Naive thymus-derived CD4-positive, alpha-beta T cell (primary cell): ENCODE data around the gene MYBPC2. TPM values are rescaled to one million over a fixed set of nuclear protein-coding genes. Genes with fewer than 3 reads are reported as not detected.

Experiments
- ATAC-seq: fragments of 150-1000 bp; cut with Tn5 transposase; 2 replicates; pipeline ENCODE4 v1.10.0; 2021; ENCODE audit warnings: mild to moderate bottlenecking, moderate library complexity
- CTCF ChIA-PET: fragments of 350-600 bp; sonication (Branson Sonifier 250); formaldehyde crosslinking; loops from one replicate; lab custom pipeline; 2021; ENCODE audit warnings: antibody characterized with exemption; lab: Charles Lee
- POLR2A ChIA-PET: fragments of 350-600 bp; sonication (Branson Sonifier 250); formaldehyde crosslinking; loops from one replicate; lab custom pipeline; 2021; ENCODE audit warnings: antibody characterized with exemption, inconsistent platforms; lab: Charles Lee
- DNase-seq, 9 donors: peaks; one replicate each; pipeline versions ENCODE4 v3.0.0 to v3.0.0-alpha.2; 2020 to 2022; ENCODE audit warnings: mixed read lengths in 1 of 9
- H3K27ac ChIP-seq: one replicate; pipeline ENCODE4 v1.7.0; 2013; ENCODE audit warnings: mild to moderate bottlenecking, low read depth, low read length, moderate library complexity
- H3K27me3 ChIP-seq, 2 donors: one replicate each; pipeline ENCODE4 v1.7.0; 2013; ENCODE audit warnings: low read length in 2 of 2, mild to moderate bottlenecking in 2 of 2, moderate library complexity in 2 of 2; ENCODE audit not compliant: control insufficient read depth in 2 of 2, insufficient read depth in 2 of 2
- H3K36me3 ChIP-seq, 3 experiments: 1 replicate in 2 of 3; 2 replicates in 1 of 3; pipeline ENCODE4 v1.7.0; 2013; ENCODE audit warnings: low read length in 3 of 3, mild to moderate bottlenecking in 3 of 3, moderate library complexity in 1 of 3; ENCODE audit not compliant: insufficient read depth in 3 of 3, control insufficient read depth in 2 of 3
- H3K4me1 ChIP-seq, 2 donors: one replicate each; pipeline ENCODE4 v1.7.0; 2013; ENCODE audit warnings: low read length in 2 of 2, mild to moderate bottlenecking in 2 of 2, moderate library complexity in 1 of 2; ENCODE audit not compliant: control insufficient read depth in 2 of 2, insufficient read depth in 2 of 2
- H3K4me3 ChIP-seq: 2 replicates; pipeline ENCODE4 v1.7.0; 2013; ENCODE audit warnings: mild to moderate bottlenecking, low read length
- H3K9me3 ChIP-seq, 3 experiments: 1 replicate in 2 of 3; 2 replicates in 1 of 3; pipeline ENCODE4 v1.7.0; 2013; ENCODE audit warnings: low read length in 3 of 3; ENCODE audit not compliant: control insufficient read depth in 2 of 3
- H3K27ac Mint-ChIP-seq, 9 donors: one replicate each; pipeline ENCODE4 v1.8.0; 2020 to 2022; ENCODE audit warnings: mixed read lengths in 9 of 9, mild to moderate bottlenecking in 8 of 9, moderate library complexity in 5 of 9, inconsistent platforms in 2 of 9
- H3K27me3 Mint-ChIP-seq, 5 donors: one replicate each; pipeline ENCODE4 v1.8.0; 2021 to 2022; ENCODE audit warnings: mixed read lengths in 5 of 5, mild to moderate bottlenecking in 1 of 5
- H3K36me3 Mint-ChIP-seq, 5 donors: one replicate each; pipeline ENCODE4 v1.8.0; 2020 to 2022; ENCODE audit warnings: mixed read lengths in 5 of 5, mild to moderate bottlenecking in 3 of 5, inconsistent platforms in 1 of 5
- H3K4me1 Mint-ChIP-seq, 7 donors: one replicate each; pipeline ENCODE4 v1.8.0; 2020 to 2022; ENCODE audit warnings: mixed read lengths in 7 of 7, mild to moderate bottlenecking in 3 of 7, inconsistent platforms in 1 of 7
- H3K4me3 Mint-ChIP-seq, 10 donors: one replicate each; pipeline ENCODE4 v1.8.0; 2020 to 2022; ENCODE audit warnings: mild to moderate bottlenecking in 10 of 10, mixed read lengths in 10 of 10, moderate library complexity in 6 of 10, inconsistent platforms in 2 of 10
- H3K9me3 Mint-ChIP-seq, 11 donors: one replicate each; pipeline ENCODE4 v1.8.0; 2020 to 2022; ENCODE audit warnings: mixed read lengths in 11 of 11, mild to moderate bottlenecking in 4 of 11, inconsistent platforms in 1 of 11, moderate library complexity in 1 of 11
- intact Hi-C, 2 donors: fragments of 100-400 bp; cut with micrococcal nuclease; formaldehyde crosslinking; loops; one replicate each; pipeline ENCODE4 v1.15.1; 2023
- polyA plus RNA-seq, 2 donors: library from polyadenylated mRNA; unstranded; fragments of 300-500 nt; fragmentation: Illumina TruSeq; gene quantifications; one replicate each; pipeline ENCODE4 v1.2.3, GENCODE V29; 2021
- total RNA-seq, 6 experiments: library from RNA in 5 of 6; stranded (reverse) in 5 of 6; gene quantifications; 1 replicate in 5 of 6; 2 replicates in 1 of 6; pipeline ENCODE4 v1.2.3 and lab custom pipeline; 2021 to 2026

Gene MYBPC2
- total and polyA plus RNA-seq, 7 experiments from 2014 or later = 0.39 to 0.92 TPM; not detected in 5

GRCh38 chr19:50490991-50491472 lies 58.3 kb downstream of the MYBPC2 start:
- peak overlapping the region in 4 of 10 donors; percentile 23 to 87 (median 50) for H3K4me3 Mint-ChIP-seq
- peaks cover 0 to 16% (median 8%) of the 10 kb centered on the region in 5 donors for H3K36me3 Mint-ChIP-seq
- ChIA-PET POLR2A (no interaction called here), CTCF (no interaction called here)
- peaks cover 0 to 1% (median 0%) of the 10 kb centered on the region in 11 donors for H3K9me3 Mint-ChIP-seq
- Histone ChIP-seq H3K4me1 (peaks cover 0 to 13% of the 10 kb centered on the region in 2 donors), H3K27me3 (no peaks in the 10 kb centered on the region), H3K4me3 (no peak overlapping the region), H3K9me3 (no peaks in the 10 kb centered on the region), H3K36me3 (no peaks in the 10 kb centered on the region), H3K27ac (no peak overlapping the region)
- intact Hi-C loops = no loop called here
- peaks cover 0 to 8% (median 0%) of the 10 kb centered on the region in 5 donors for H3K27me3 Mint-ChIP-seq
- H3K4me1 Mint-ChIP-seq = peaks cover 12 to 41% (median 33%) of the 10 kb centered on the region in 7 donors
- DNase-seq = no peak
- peak overlapping the region in 4 of 9 donors; percentile 20 to 84 (median 37) for H3K27ac Mint-ChIP-seq
- no peak for ATAC-seq

- DNase-seq = peak in 2 of 9 donors; percentile 30 to 40
- Mint-ChIP-seq H3K27ac (peak overlapping the region in 6 of 9 donors; percentile 16 to 84 (median 61)), H3K27me3 (peaks cover 0 to 8% (median 0%) of the 10 kb centered on the region in 5 donors)
Observed at GRCh38 chr19:50492303-50493052, 59.8 kb downstream of the MYBPC2 start.

GRCh38 chr19:50493171-50493570 lies 60.5 kb downstream of the MYBPC2 start:
- H3K36me3 ChIP-seq = no peaks in the 10 kb centered on the region
- POLR2A ChIA-PET = no interaction called here
- CTCF ChIA-PET = no interaction called here
- H3K36me3 Mint-ChIP-seq = peaks cover 0 to 16% (median 2%) of the 10 kb centered on the region in 5 donors
- H3K4me1 Mint-ChIP-seq = peaks cover 12 to 33% (median 31%) of the 10 kb centered on the region in 7 donors
- peaks cover 0 to 8% (median 0%) of the 10 kb centered on the region in 5 donors for H3K27me3 Mint-ChIP-seq
- no peak overlapping the region for H3K4me3 ChIP-seq
- no peaks in the 10 kb centered on the region for H3K9me3 ChIP-seq
- intact Hi-C loops = no loop called here
- peaks cover 0 to 1% (median 0%) of the 10 kb centered on the region in 11 donors for H3K9me3 Mint-ChIP-seq
- no peak for ATAC-seq
- no peak overlapping the region for H3K27ac ChIP-seq
- no peak overlapping the region for H3K27ac Mint-ChIP-seq
- peaks cover 0 to 13% of the 10 kb centered on the region in 2 donors for H3K4me1 ChIP-seq
- H3K4me3 Mint-ChIP-seq = no peak overlapping the region
- no peak for DNase-seq
- H3K27me3 ChIP-seq = no peaks in the 10 kb centered on the region

More at GRCh38 chr19:50492303-50493052, 59.8 kb downstream of the MYBPC2 start:
- no peaks in the 10 kb centered on the region for H3K9me3 ChIP-seq
- peak; percentile 89 for ATAC-seq
- POLR2A ChIA-PET = no interaction called here
- H3K36me3 ChIP-seq = no peaks in the 10 kb centered on the region
- H3K27ac ChIP-seq = no peak overlapping the region
- no peaks in the 10 kb centered on the region for H3K27me3 ChIP-seq
- CTCF ChIA-PET = no interaction called here
- no peak overlapping the region for H3K4me3 ChIP-seq
- Mint-ChIP-seq H3K4me3 (peak overlapping the region; percentile 27 to 87 (median 58)), H3K4me1 (peaks cover 12 to 36% (median 33%) of the 10 kb centered on the region in 7 donors), H3K9me3 (peaks cover 0 to 1% (median 0%) of the 10 kb centered on the region in 11 donors), H3K36me3 (peaks cover 0 to 16% (median 4%) of the 10 kb centered on the region in 5 donors)
- H3K4me1 ChIP-seq = peaks cover 0 to 13% of the 10 kb centered on the region in 2 donors
- intact Hi-C loops = loop anchor here in 1 of 2 donors (1.0 kb wide), 1 partner anchor 31 kb away; no protein-coding TSS in a partner anchor

- ChIA-PET CTCF (interaction anchor here (0.8 kb wide), 1 partner anchor 125 kb away, joined by 3 read pairs; no protein-coding TSS in a partner anchor), POLR2A (no interaction called here)
- no peaks in the 10 kb centered on the region for H3K27me3 ChIP-seq
- intact Hi-C loops = no loop called here
- no peak overlapping the region for H3K4me3 Mint-ChIP-seq
- peaks cover 0 to 13% of the 10 kb centered on the region in 2 donors for H3K4me1 ChIP-seq
- H3K9me3 Mint-ChIP-seq = peaks cover 0 to 1% (median 0%) of the 10 kb centered on the region in 11 donors
- peaks cover 0 to 13% (median 2%) of the 10 kb centered on the region in 5 donors for H3K36me3 Mint-ChIP-seq
- H3K27ac Mint-ChIP-seq = peak overlapping the region in 2 of 9 donors; percentile 26 to 55
- no peak for DNase-seq
- H3K4me3 ChIP-seq = no peak overlapping the region
- H3K36me3 ChIP-seq = no peaks in the 10 kb centered on the region
- no peak for ATAC-seq
- no peaks in the 10 kb centered on the region for H3K9me3 ChIP-seq
- H3K27ac ChIP-seq = no peak overlapping the region
- peaks cover 12 to 24% (median 24%) of the 10 kb centered on the region in 7 donors for H3K4me1 Mint-ChIP-seq
- peaks cover 0 to 8% (median 0%) of the 10 kb centered on the region in 5 donors for H3K27me3 Mint-ChIP-seq
Observed at GRCh38 chr19:50494186-50495019, 61.7 kb downstream of the MYBPC2 start.

GRCh38 chr19:50495020-50495531 lies 62.4 kb downstream of the MYBPC2 start:
- Histone ChIP-seq H3K9me3 (no peaks in the 10 kb centered on the region), H3K4me3 (no peak overlapping the region), H3K27ac (no peak overlapping the region), H3K36me3 (no peaks in the 10 kb centered on the region), H3K4me1 (peaks cover 0 to 13% of the 10 kb centered on the region in 2 donors), H3K27me3 (no peaks in the 10 kb centered on the region)
- Mint-ChIP-seq H3K9me3 (peaks cover 0 to 1% (median 0%) of the 10 kb centered on the region in 11 donors), H3K4me1 (peaks cover 12 to 24% (median 22%) of the 10 kb centered on the region in 7 donors), H3K27me3 (peaks cover 0 to 8% (median 0%) of the 10 kb centered on the region in 5 donors), H3K36me3 (peaks cover 0 to 13% (median 2%) of the 10 kb centered on the region in 5 donors), H3K4me3 (no peak overlapping the region), H3K27ac (peak overlapping the region in 4 of 9 donors; percentile 2 to 75 (median 62))
- DNase-seq = no peak
- intact Hi-C loops = no loop called here
- no peak for ATAC-seq
- POLR2A ChIA-PET = no interaction called here
- CTCF ChIA-PET = interaction anchor here (0.8 kb wide), 1 partner anchor 126 kb away, joined by 3 read pairs; no protein-coding TSS in a partner anchor
